ENCODE data around the gene LIN54. TPM values are rescaled to one million over a fixed set of nuclear protein-coding genes. Genes with fewer than 3 reads are reported as not detected.

The LIN54 gene
- total RNA-seq, 2 donors from 2014 or later, result 9.7 to 13.9 TPM

- no peak for DNase-seq (ENCODE audit: low spot score)
- Histone ChIP-seq H3K9me3 (no peaks in the 10 kb centered on the region), H3K4me3 (no peak overlapping the region), H3K27me3 (replicated peaks; ENCODE audit: insufficient read depth) (no peaks in the 10 kb centered on the region), H3K27ac (no peak overlapping the region), H3K4me1 (replicated peaks) (no peaks in the 10 kb centered on the region), H3K36me3 (no peaks in the 10 kb centered on the region)
- intact Hi-C loops (cut with DNase I), result no loop called here
- WGBS, result 100% methylated on average over 1 of the region's 1 CpG
- TF ChIP-seq, protein P1, sequence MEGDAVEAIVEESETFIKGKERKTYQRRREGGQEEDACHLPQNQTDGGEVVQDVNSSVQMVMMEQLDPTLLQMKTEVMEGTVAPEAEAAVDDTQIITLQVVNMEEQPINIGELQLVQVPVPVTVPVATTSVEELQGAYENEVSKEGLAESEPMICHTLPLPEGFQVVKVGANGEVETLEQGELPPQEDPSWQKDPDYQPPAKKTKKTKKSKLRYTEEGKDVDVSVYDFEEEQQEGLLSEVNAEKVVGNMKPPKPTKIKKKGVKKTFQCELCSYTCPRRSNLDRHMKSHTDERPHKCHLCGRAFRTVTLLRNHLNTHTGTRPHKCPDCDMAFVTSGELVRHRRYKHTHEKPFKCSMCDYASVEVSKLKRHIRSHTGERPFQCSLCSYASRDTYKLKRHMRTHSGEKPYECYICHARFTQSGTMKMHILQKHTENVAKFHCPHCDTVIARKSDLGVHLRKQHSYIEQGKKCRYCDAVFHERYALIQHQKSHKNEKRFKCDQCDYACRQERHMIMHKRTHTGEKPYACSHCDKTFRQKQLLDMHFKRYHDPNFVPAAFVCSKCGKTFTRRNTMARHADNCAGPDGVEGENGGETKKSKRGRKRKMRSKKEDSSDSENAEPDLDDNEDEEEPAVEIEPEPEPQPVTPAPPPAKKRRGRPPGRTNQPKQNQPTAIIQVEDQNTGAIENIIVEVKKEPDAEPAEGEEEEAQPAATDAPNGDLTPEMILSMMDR (IDR thresholded peaks at IDR 0.05), result no peak
- no peak for TF ChIP-seq POLR2AphosphoS5 (IDR thresholded peaks at IDR 0.05)
- no peak for TF ChIP-seq POLR2A (IDR thresholded peaks at IDR 0.05)
Observed at GRCh38 chr4:82948647-82949204, 61.9 kb downstream of the LIN54 start.

DNA sequence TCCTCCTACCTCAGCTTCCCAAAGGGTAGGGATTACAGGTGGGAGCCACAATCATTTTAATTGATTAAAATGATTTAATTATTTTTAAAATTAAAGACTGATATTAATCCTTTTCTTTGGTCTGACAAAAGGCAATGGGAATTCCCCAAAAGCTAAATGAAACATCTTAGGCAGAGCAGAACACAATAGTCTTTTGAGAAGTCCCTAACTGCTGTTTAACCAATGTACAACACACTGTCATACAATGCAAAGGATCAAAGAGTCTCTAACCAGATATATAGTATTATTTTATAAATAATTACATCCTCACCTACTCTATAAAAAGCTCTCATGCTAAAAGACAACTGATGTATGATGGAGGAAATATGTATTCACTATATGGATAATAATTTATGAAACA, 63.1 kb downstream of the LIN54 start:
- H3K4me1 ChIP-seq (replicated peaks), result no peaks in the 10 kb centered on the region
- TF ChIP-seq POLR2A (IDR thresholded peaks at IDR 0.05) (no peak), POLR2AphosphoS5 (IDR thresholded peaks at IDR 0.05) (no peak)
- TF ChIP-seq, protein P1 (IDR thresholded peaks at IDR 0.05), result no peak
- no peaks in the 10 kb centered on the region for H3K27me3 ChIP-seq (replicated peaks; ENCODE audit: insufficient read depth)
- DNase-seq (ENCODE audit: low spot score), result no peak
- H3K4me3 ChIP-seq, result no peak overlapping the region
- H3K9me3 ChIP-seq, result no peaks in the 10 kb centered on the region
- no peak overlapping the region for H3K27ac ChIP-seq
- intact Hi-C loops (cut with DNase I), result no loop called here
- H3K36me3 ChIP-seq, result no peaks in the 10 kb centered on the region

GRCh38 chr4:82939414-82939813, 71.2 kb downstream of the LIN54 start:
- H3K4me3 ChIP-seq, result no peak overlapping the region
- no peaks in the 10 kb centered on the region for H3K9me3 ChIP-seq
- no peak for DNase-seq (ENCODE audit: low spot score)
- no peaks in the 10 kb centered on the region for H3K27me3 ChIP-seq (replicated peaks; ENCODE audit: insufficient read depth)
- no peaks in the 10 kb centered on the region for H3K36me3 ChIP-seq
- 84% methylated on average over 2 of the region's 2 CpGs for WGBS
- no peaks in the 10 kb centered on the region for H3K4me1 ChIP-seq (replicated peaks)
- TF ChIP-seq, protein P1 (IDR thresholded peaks at IDR 0.05), result no peak
- TF ChIP-seq POLR2A (IDR thresholded peaks at IDR 0.05) (no peak), POLR2AphosphoS5 (IDR thresholded peaks at IDR 0.05) (no peak)
- H3K27ac ChIP-seq, result no peak overlapping the region
- intact Hi-C loops (cut with DNase I), result no loop called here

- H3K27me3 ChIP-seq (replicated peaks; ENCODE audit: insufficient read depth), result no peaks in the 10 kb centered on the region
- no peak for TF ChIP-seq POLR2A (IDR thresholded peaks at IDR 0.05)
- TF ChIP-seq, protein P1 (IDR thresholded peaks at IDR 0.05), result no peak
- TF ChIP-seq POLR2AphosphoS5 (IDR thresholded peaks at IDR 0.05), result no peak
- no peaks in the 10 kb centered on the region for H3K9me3 ChIP-seq
- no peak overlapping the region for H3K27ac ChIP-seq
- intact Hi-C loops (cut with DNase I), result no loop called here
- no peak for DNase-seq (ENCODE audit: low spot score)
- H3K36me3 ChIP-seq, result no peaks in the 10 kb centered on the region
- no peak overlapping the region for H3K4me3 ChIP-seq
- no peaks in the 10 kb centered on the region for H3K4me1 ChIP-seq (replicated peaks)
Observed at GRCh38 chr4:82934441-82934840, 76.2 kb downstream of the LIN54 start.
